Measurements from ENCODE around the gene APAF1. TPM values are rescaled to one million over a fixed set of nuclear protein-coding genes. Genes with fewer than 3 reads are reported as not detected.

APAF1 gene
- total and polyA plus RNA-seq, 9 of the 15 experiments (the other 6 are each of a cell fraction or from before 2014, with no cell fraction given) = 5.1 to 15.7 (median 9.9) TPM

- no peak for FAIRE-seq
- 8% methylated on average over 9 of the region's 9 CpGs for WGBS (ENCODE audit: insufficient coverage, low coverage, missing lambda C conversion rate)
- Histone ChIP-seq H3K4me2 (ENCODE audit: insufficient read depth, low read length) (no peak overlapping the region), H3K27ac (ENCODE audit: extremely low read depth, low read depth, low read length) (no peak overlapping the region), H3K4me3 (no peak overlapping the region), H3K9me3 (replicated peaks; ENCODE audit: control insufficient read depth, insufficient read depth, low read depth, low read length) (peaks cover 2% of the 10 kb centered on the region), H3K4me1 (replicated peaks in 1 of 2; ENCODE audit: control insufficient read depth in 2 of 2, insufficient read depth in 2 of 2, low read length in 2 of 2) (no peaks in the 10 kb centered on the region), H3K36me3 (ENCODE audit: control insufficient read depth, insufficient read depth, low read length) (no peaks in the 10 kb centered on the region), H4K20me1 (replicated peaks; ENCODE audit: control insufficient read depth, insufficient read depth, low read length) (no peaks in the 10 kb centered on the region), H3K79me2 (ENCODE audit: control insufficient read depth, insufficient read depth, low read length) (no peaks in the 10 kb centered on the region), H2AFZ (ENCODE audit: low read depth, low read length) (no peak overlapping the region), H3K9me1 (ENCODE audit: control insufficient read depth, insufficient read depth, low read length) (no peaks in the 10 kb centered on the region), H3K27me3 (ENCODE audit: control insufficient read depth in 2 of 2, insufficient read depth in 2 of 2, low read length in 2 of 2) (peaks cover 11 to 14% of the 10 kb centered on the region in 2 experiments; a peak in 4 of 5 replicates), H3K9ac (ENCODE audit: insufficient read depth in 1 of 2, low read depth in 2 of 2, low read length in 2 of 2) (no peak overlapping the region)
- ATAC-seq = no peak; the same call in 2 of the 3 replicates
- DNase-seq (ENCODE audit: extremely low read depth in 1 of 4, low spot score in 3 of 4) = no peak
- in situ Hi-C loops (cut with MboI) (no loop called here), intact Hi-C loops (cut with micrococcal nuclease) (no loop called here)
- no TSS peak for BruUV-seq (replicated peaks)
- ChIA-PET POLR2A (interaction anchor here (0.9 to 1.4 kb wide), 3 partner anchors 21 to 166 kb away, joined by 3 to 5 read pairs (median 3); no protein-coding TSS in a partner anchor), CTCF (ENCODE audit: low intra/inter-chr PET ratio) (no interaction called here)
- TF ChIP-seq ZHX1 (conservative IDR thresholded peaks at IDR 0.05; ENCODE audit: low read length) = no peak
- TF ChIP-seq TGIF2 (CRISPR knock-in tag; IDR thresholded peaks at IDR 0.05) = no peak
- no peak for TF ChIP-seq SMARCE1 (IDR thresholded peaks at IDR 0.05)
- TF ChIP-seq KLF1 (tag; IDR thresholded peaks at IDR 0.05) = no peak
- no peak for TF ChIP-seq SMARCA4 (IDR thresholded peaks at IDR 0.05)
- no peak for TF ChIP-seq ARHGAP35 (IDR thresholded peaks at IDR 0.05; ENCODE audit: partially characterized antibody)
Measured at GRCh38 chr12:98767248-98767647, 122.2 kb downstream of the APAF1 start.

Measured in K562 (cell line).